Neural progenitor cell (in vitro differentiated cells): Measurements from ENCODE around the gene CENPB.

Experiments
- CTCF ChIP-seq: fragments of 200-600 bp; sonication (generic); IDR thresholded peaks from 2 replicates; pipeline ENCODE4 v1.5.1; 2017; ENCODE audit warnings: antibody characterized with exemption, mild to moderate bottlenecking
- EZH2 ChIP-seq: fragments of 200-600 bp; sonication (generic); IDR thresholded peaks from 2 replicates; pipeline ENCODE4 v1.6.1; 2017; ENCODE audit warnings: antibody characterized with exemption, mild to moderate bottlenecking, moderate library complexity

GRCh38 chr20:3757268-3757667 is 29.3 kb downstream of the CENPB start:
- TF ChIP-seq CTCF = no peak
- no peak for TF ChIP-seq EZH2
